WERI-Rb-1 (cell line): ENCODE data around the gene PTPRN2.

Source experiments
- DNase-seq: peaks from one replicate; pipeline ENCODE4 v3.0.0-alpha.2; 2020
- H3K27ac ChIP-seq: fragments of 250-450 bp; sonication (Bioruptor Pico); 2 replicates; pipeline ENCODE4 v1.5.1; 2020; ENCODE audit warnings: mild to moderate bottlenecking, moderate library complexity
- H3K27me3 ChIP-seq: fragments of 250-450 bp; sonication (Bioruptor Pico); 2 replicates; pipeline ENCODE4 v1.5.1; 2021; ENCODE audit warnings: mild to moderate bottlenecking, low read depth, moderate library complexity; ENCODE audit not compliant: insufficient read depth, severe bottlenecking
- H3K36me3 ChIP-seq: fragments of 250-450 bp; sonication (Bioruptor Pico); 2 replicates; pipeline ENCODE4 v1.5.1; 2020; ENCODE audit warnings: mild to moderate bottlenecking, moderate library complexity
- H3K4me3 ChIP-seq: 2 replicates; pipeline ENCODE4 v1.5.1; 2011; ENCODE audit warnings: low read depth, mild to moderate bottlenecking, control low read depth, low read length
- H3K9me3 ChIP-seq: fragments of 250-450 bp; sonication (Bioruptor Pico); 2 replicates; pipeline ENCODE4 v1.5.1; 2021; ENCODE audit warnings: mild to moderate bottlenecking, moderate library complexity; ENCODE audit not compliant: severe bottlenecking
- TF ChIP-seq, protein P1 (sequence below): IDR thresholded peaks from 2 replicates; pipeline ENCODE4 v1.5.1; 2011; ENCODE audit warnings: low read depth, mild to moderate bottlenecking, control low read depth, inconsistent platforms, low read length

Gene PTPRN2

DNA sequence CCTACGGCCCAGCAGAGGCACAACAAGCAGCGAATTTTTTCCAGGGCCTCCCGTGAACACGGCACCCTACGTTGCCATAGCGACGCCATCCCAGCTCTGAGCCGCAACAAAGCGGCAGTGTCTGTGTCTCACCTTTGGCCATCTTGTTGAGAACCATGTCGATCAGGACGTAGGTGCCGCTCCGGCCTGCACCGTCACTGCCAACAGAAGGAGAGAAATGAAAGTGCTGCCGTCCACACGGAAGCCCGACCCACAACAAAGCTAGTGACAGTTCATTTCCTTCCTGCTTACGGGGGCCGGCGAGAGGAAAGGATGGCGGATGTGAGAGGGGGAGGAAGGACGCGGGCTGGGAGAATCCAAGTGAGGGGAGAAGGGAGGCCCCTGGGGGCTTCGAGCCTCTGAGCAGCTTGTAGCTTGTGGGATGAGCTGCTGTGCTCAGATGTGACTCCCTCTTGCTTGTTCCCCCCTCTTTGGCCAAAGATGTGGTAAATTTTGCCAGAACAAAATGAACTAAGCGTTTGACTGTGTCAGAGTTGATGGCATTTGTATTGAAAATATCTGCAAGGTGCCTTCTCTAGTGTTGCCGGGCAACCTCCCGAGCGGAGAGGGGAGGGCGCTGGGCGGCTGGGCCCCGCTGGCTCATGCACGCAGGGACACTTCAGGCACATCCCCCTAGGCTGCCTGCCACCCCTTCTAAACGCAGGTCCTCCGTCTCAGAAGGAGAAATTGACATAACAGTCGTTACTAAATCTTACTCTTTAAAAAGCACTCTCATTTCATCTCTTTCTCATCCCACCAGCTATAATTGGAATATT lies 1018.6 kb downstream of the PTPRN2 start:
- H3K27me3 ChIP-seq = no peaks in the 10 kb centered on the region
- H3K9me3 ChIP-seq = no peaks in the 10 kb centered on the region
- DNase-seq = no peak
- no peak overlapping the region for H3K27ac ChIP-seq
- TF ChIP-seq, protein P1, sequence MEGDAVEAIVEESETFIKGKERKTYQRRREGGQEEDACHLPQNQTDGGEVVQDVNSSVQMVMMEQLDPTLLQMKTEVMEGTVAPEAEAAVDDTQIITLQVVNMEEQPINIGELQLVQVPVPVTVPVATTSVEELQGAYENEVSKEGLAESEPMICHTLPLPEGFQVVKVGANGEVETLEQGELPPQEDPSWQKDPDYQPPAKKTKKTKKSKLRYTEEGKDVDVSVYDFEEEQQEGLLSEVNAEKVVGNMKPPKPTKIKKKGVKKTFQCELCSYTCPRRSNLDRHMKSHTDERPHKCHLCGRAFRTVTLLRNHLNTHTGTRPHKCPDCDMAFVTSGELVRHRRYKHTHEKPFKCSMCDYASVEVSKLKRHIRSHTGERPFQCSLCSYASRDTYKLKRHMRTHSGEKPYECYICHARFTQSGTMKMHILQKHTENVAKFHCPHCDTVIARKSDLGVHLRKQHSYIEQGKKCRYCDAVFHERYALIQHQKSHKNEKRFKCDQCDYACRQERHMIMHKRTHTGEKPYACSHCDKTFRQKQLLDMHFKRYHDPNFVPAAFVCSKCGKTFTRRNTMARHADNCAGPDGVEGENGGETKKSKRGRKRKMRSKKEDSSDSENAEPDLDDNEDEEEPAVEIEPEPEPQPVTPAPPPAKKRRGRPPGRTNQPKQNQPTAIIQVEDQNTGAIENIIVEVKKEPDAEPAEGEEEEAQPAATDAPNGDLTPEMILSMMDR = no peak
- peaks cover 3% of the 10 kb centered on the region; the same call in 1 of the 2 replicates for H3K36me3 ChIP-seq
- H3K4me3 ChIP-seq = no peak overlapping the region

DNA sequence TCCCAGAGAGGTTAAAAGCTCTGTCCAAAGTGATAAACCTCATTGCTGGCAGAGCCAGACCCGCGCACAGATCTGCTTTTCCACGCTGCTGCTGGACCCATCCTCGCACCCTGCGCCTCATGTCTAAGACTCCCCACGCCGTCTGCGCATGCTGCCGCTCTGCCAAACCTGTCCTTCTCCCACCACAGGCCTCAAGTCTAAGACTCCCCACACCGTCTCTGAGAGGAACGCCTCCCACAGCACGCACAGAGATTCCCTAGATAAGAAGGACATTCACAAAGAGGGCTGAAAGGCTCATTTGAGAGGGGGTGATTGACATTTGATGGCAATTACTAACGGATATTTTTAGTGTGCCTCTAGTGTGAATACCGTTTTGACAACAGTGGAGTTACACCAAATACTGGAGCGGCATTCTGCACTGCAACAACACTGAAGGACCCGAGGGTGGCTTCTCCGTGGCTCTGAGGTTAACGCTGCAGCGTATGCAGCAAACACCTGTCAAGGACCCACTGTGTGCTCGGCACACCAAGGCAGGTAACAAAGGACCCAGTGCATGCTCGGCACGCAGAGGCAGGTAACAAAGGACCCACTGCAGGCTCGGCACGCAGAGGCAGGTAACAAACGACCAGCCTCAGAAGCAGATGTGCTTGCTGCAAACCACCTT lies 1019.4 kb downstream of the PTPRN2 start:
- DNase-seq = no peak
- TF ChIP-seq, protein P1 = no peak
- H3K9me3 ChIP-seq = no peaks in the 10 kb centered on the region
- no peak overlapping the region for H3K27ac ChIP-seq
- H3K27me3 ChIP-seq = no peaks in the 10 kb centered on the region
- peaks cover 3% of the 10 kb centered on the region; the same call in 1 of the 2 replicates for H3K36me3 ChIP-seq
- H3K4me3 ChIP-seq = no peak overlapping the region

DNA sequence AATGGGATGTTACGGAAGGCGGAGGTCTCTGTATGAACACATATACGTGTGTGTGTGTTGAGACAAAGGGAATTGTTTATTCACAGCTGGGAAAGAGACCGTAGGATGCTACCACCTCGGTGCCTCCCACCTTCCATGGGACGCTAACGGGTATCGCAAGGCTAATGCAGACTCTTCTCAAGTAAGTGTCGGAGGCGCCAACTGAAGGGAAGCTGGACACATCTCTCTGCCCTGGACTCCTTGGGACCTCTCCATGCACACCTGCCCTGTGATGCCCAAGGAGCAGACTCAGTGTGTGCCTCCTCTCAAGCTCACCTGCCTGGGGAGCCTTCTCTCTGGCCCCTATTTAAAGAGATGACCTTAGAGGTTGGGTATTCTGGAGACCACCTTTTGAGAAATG lies 1020.0 kb downstream of the PTPRN2 start:
- Histone ChIP-seq H3K9me3 (no peaks in the 10 kb centered on the region), H3K36me3 (peaks cover 3% of the 10 kb centered on the region; the same call in 1 of the 2 replicates), H3K4me3 (no peak overlapping the region), H3K27me3 (no peaks in the 10 kb centered on the region), H3K27ac (no peak overlapping the region)
- DNase-seq = no peak
- TF ChIP-seq, protein P1 = no peak

DNA sequence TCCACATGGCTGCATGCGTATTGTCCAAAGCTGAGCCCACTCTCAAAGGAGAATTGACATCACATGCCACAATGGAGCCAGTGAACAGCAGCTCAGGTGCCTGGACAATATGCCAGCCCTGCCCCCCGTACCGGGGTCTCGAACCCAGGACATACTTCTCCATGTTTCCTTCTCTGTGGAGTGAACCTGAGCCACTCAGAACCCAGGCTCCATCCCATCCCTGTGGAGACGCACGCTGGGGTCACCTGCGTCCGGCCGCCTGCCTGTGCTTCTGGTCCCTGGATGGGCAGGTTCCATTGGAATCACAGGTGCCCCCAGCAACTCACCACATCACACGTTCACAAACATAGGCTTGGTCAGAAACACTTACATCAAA lies 1021.0 kb downstream of the PTPRN2 start:
- TF ChIP-seq, protein P1 = no peak
- Histone ChIP-seq H3K36me3 (peaks cover 3% of the 10 kb centered on the region; the same call in 1 of the 2 replicates), H3K27me3 (no peaks in the 10 kb centered on the region), H3K27ac (no peak overlapping the region), H3K9me3 (no peaks in the 10 kb centered on the region), H3K4me3 (no peak overlapping the region)
- no peak for DNase-seq

DNA sequence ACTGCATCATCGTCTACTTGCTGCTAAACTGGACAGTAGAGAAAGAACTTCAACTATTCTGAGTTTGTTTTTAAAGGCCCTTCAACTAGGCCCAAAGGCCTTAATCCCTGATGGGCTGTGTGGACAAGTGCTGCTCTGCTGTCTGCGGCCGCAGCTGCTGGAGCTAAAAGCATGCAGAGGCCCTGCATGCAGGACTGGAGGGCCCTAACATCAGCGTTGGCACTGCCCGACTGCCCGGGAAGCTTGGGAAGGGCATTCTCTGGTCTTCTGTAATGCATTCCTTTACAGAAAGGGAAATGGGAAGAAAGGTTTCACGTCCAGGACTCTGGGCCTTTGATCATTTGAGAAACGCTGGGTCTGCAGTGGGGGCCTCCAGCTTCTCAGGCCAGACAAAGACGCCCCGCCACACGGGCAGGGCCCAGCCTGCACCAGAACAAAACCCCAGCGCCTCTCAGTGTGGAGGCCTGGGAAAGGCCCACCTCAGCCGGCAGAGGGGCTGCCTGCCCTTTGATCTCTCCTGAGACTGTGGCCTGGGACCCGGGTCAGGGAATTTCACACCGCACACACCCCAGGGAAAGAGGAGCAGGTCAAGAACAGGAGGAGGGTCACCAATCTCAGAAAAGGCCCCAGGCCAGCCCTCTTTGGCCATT lies 1021.5 kb downstream of the PTPRN2 start:
- Histone ChIP-seq H3K27me3 (no peaks in the 10 kb centered on the region), H3K4me3 (no peak overlapping the region), H3K36me3 (peaks cover 3% of the 10 kb centered on the region; the same call in 1 of the 2 replicates), H3K27ac (no peak overlapping the region), H3K9me3 (no peaks in the 10 kb centered on the region)
- TF ChIP-seq, protein P1 = no peak
- no peak for DNase-seq
